Measurements from ENCODE around the gene TIGAR.

The TIGAR gene

GRCh38 chr12:4307593-4308333 lies 13.2 kb upstream of the TIGAR start:
- peak; percentile 65 for DNase-seq

- no peak for DNase-seq
These were observed 12.6 kb upstream of the TIGAR start for GRCh38 chr12:4308334-4308950.

- DNase-seq = no peak
These were observed 9.2 kb upstream of the TIGAR start for GRCh38 chr12:4311776-4312175.

GRCh38 chr12:4312251-4312650 lies 8.8 kb upstream of the TIGAR start:
- no peak for DNase-seq

GRCh38 chr12:4320497-4320852 lies 538 bp upstream of the TIGAR start:
- no peak for DNase-seq

- DNase-seq = no peak
These were observed 1.7 kb downstream of the TIGAR start for GRCh38 chr12:4322726-4323125.

GRCh38 chr12:4323396-4323795 lies 2.4 kb downstream of the TIGAR start:
- DNase-seq = no peak

- no peak for DNase-seq
These were observed 3.4 kb downstream of the TIGAR start for GRCh38 chr12:4324366-4324765.

GRCh38 chr12:4325966-4326365 lies 5.0 kb downstream of the TIGAR start:
- no peak for DNase-seq

GRCh38 chr12:4327293-4327692 lies 6.3 kb downstream of the TIGAR start:
- DNase-seq = no peak

- DNase-seq = no peak
These were observed 9.2 kb downstream of the TIGAR start for GRCh38 chr12:4330203-4330602.

GRCh38 chr12:4331221-4331620 lies 10.2 kb downstream of the TIGAR start:
- DNase-seq = no peak

- no peak for DNase-seq
These were observed 10.8 kb downstream of the TIGAR start for GRCh38 chr12:4331842-4332241.

- no peak for DNase-seq
These were observed 25.9 kb downstream of the TIGAR start for GRCh38 chr12:4346931-4347330.

GRCh38 chr12:4353785-4354208 lies 32.8 kb downstream of the TIGAR start:
- DNase-seq = no peak

GRCh38 chr12:4355156-4356040 lies 34.4 kb downstream of the TIGAR start:
- DNase-seq = no peak

- peak; percentile 5 for DNase-seq
These were observed 35.0 kb downstream of the TIGAR start for GRCh38 chr12:4356041-4356327.

- DNase-seq = no peak
These were observed 45.1 kb downstream of the TIGAR start for GRCh38 chr12:4366090-4366489.

- DNase-seq = no peak
These were observed 48.5 kb downstream of the TIGAR start for GRCh38 chr12:4369548-4369947.

- no peak for DNase-seq
These were observed 49.3 kb downstream of the TIGAR start for GRCh38 chr12:4370265-4370664.

- no peak for DNase-seq
These were observed 51.6 kb downstream of the TIGAR start for GRCh38 chr12:4372653-4373052.

GRCh38 chr12:4375449-4375848 lies 54.4 kb downstream of the TIGAR start:
- DNase-seq = no peak

- DNase-seq = no peak
These were observed 57.8 kb downstream of the TIGAR start for GRCh38 chr12:4378772-4379171.

GRCh38 chr12:4379405-4379804 lies 58.4 kb downstream of the TIGAR start, which contains the start of gene FGF23:
TSS of gene FGF23 (minus strand) at chr12:4379712. CDS start at chr12:4379582, 130 bp downstream.
- peak; percentile 34 for DNase-seq
